Loucy (cell line): Measurements from ENCODE around the gene PCLO.

ENCODE experiments used
- EZH2phosphoT487 ChIP-seq: fragments of 200-600 bp; IDR thresholded peaks from 2 replicates; pipeline ENCODE4 v1.6.1; 2018; ENCODE audit warnings: antibody characterized with exemption, mild to moderate bottlenecking, moderate library complexity, borderline replicate concordance
- TF ChIP-seq, protein P1 (sequence below): fragments of 200-600 bp; sonication (generic); conservative IDR thresholded peaks from 2 replicates; pipeline ENCODE4 v1.5.1; 2014; ENCODE audit warnings: mild to moderate bottlenecking, antibody characterized with exemption, low read length

DNA sequence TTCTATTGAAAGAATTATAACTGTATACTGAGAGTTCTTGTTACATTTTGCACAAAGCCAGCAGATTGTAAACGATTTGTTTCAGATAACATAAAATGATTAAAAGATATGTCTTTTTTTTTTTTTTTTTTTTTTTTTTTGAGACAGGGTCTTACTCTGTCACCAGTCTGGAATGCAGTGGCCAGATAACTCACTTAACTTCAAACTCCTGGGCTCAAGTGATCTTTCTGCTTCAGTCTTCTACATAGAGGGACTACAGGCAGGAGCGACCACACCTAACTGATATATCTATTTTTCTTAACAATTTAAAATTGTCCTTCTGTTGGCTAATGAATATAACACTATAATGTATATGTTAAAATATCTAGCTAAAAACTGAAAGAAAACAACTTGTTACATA is 401.9 kb downstream of the PCLO start:
- TF ChIP-seq, protein P1, sequence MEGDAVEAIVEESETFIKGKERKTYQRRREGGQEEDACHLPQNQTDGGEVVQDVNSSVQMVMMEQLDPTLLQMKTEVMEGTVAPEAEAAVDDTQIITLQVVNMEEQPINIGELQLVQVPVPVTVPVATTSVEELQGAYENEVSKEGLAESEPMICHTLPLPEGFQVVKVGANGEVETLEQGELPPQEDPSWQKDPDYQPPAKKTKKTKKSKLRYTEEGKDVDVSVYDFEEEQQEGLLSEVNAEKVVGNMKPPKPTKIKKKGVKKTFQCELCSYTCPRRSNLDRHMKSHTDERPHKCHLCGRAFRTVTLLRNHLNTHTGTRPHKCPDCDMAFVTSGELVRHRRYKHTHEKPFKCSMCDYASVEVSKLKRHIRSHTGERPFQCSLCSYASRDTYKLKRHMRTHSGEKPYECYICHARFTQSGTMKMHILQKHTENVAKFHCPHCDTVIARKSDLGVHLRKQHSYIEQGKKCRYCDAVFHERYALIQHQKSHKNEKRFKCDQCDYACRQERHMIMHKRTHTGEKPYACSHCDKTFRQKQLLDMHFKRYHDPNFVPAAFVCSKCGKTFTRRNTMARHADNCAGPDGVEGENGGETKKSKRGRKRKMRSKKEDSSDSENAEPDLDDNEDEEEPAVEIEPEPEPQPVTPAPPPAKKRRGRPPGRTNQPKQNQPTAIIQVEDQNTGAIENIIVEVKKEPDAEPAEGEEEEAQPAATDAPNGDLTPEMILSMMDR = no peak
- TF ChIP-seq EZH2phosphoT487 = no peak
